ENCODE data around the gene TCN2. TPM values are rescaled to one million over a fixed set of nuclear protein-coding genes. Genes with fewer than 3 reads are reported as not detected.
A peak's percentile ranks its signal among the peaks of the same experiment; 100 is the strongest.

TCN2 gene
- total and polyA plus RNA-seq, 9 of the 15 experiments (the other 6 are each of a cell fraction or from before 2014, with no cell fraction given) = 0.88 to 5.4 (median 1.7) TPM

- TF ChIP-seq, protein P1, sequence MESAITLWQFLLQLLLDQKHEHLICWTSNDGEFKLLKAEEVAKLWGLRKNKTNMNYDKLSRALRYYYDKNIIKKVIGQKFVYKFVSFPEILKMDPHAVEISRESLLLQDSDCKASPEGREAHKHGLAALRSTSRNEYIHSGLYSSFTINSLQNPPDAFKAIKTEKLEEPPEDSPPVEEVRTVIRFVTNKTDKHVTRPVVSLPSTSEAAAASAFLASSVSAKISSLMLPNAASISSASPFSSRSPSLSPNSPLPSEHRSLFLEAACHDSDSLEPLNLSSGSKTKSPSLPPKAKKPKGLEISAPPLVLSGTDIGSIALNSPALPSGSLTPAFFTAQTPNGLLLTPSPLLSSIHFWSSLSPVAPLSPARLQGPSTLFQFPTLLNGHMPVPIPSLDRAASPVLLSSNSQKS (CRISPR knock-in tag; IDR thresholded peaks at IDR 0.05) = no peak
- TF ChIP-seq ZBTB8A (IDR thresholded peaks at IDR 0.05; ENCODE audit: partially characterized antibody) (no peak), NR4A1 (CRISPR knock-in tag; IDR thresholded peaks at IDR 0.05) (no peak), NR4A1 (tag; IDR thresholded peaks at IDR 0.05) (no peak), TEAD1 (CRISPR knock-in tag; IDR thresholded peaks at IDR 0.05) (no peak), CBFB (CRISPR knock-in tag; IDR thresholded peaks at IDR 0.05) (no peak), YY1 (IDR thresholded peaks at IDR 0.05; ENCODE audit: borderline replicate concordance in 1 of 3, control insufficient read depth in 1 of 3, extremely low read depth in 1 of 3, insufficient read depth in 3 of 3, insufficient read length in 1 of 3, insufficient replicate concordance in 2 of 3, low read depth in 1 of 3, low read length in 2 of 3) (no peak), SAFB (IDR thresholded peaks at IDR 0.05; ENCODE audit: borderline replicate concordance, low read depth, low read length) (no peak), SLC30A9 (CRISPR knock-in tag; IDR thresholded peaks at IDR 0.05) (no peak), MAFG (tag; conservative IDR thresholded peaks at IDR 0.05) (no peak), ZNF282 (CRISPR knock-in tag; IDR thresholded peaks at IDR 0.05) (no peak), PCBP1 (IDR thresholded peaks at IDR 0.05; ENCODE audit: low read depth, low read length, poor library complexity, severe bottlenecking) (no peak), ATF7 (IDR thresholded peaks at IDR 0.05) (no peak), EGR1 (conservative IDR thresholded peaks at IDR 0.05) (peak; percentile 81), FOSL1 (tag; conservative IDR thresholded peaks at IDR 0.05) (0 out of 2 replicates have a peak, but pooled peaks have one; percentile 23), SIX5 (IDR thresholded peaks at IDR 0.05; ENCODE audit: borderline replicate concordance in 1 of 2, insufficient read depth in 1 of 2, low read depth in 1 of 2, low read length in 2 of 2) (no peak), MAZ (CRISPR knock-in tag; conservative IDR thresholded peaks at IDR 0.05 in 1 of 2, IDR thresholded peaks at IDR 0.05 in 1 of 2) (no peak), SPI1 (IDR thresholded peaks at IDR 0.05; ENCODE audit: borderline replicate concordance, low read depth, low read length) (no peak)
- TF ChIP-seq, protein P2, sequence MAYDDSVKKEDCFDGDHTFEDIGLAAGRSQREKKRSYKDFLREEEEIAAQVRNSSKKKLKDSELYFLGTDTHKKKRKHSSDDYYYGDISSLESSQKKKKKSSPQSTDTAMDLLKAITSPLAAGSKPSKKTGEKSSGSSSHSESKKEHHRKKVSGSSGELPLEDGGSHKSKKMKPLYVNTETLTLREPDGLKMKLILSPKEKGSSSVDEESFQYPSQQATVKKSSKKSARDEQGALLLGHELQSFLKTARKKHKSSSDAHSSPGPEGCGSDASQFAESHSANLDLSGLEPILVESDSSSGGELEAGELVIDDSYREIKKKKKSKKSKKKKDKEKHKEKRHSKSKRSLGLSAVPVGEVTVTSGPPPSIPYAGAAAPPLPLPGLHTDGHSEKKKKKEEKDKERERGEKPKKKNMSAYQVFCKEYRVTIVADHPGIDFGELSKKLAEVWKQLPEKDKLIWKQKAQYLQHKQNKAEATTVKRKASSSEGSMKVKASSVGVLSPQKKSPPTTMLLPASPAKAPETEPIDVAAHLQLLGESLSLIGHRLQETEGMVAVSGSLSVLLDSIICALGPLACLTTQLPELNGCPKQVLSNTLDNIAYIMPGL (CRISPR knock-in tag; IDR thresholded peaks at IDR 0.05) = no peak
- TF ChIP-seq, protein P3, sequence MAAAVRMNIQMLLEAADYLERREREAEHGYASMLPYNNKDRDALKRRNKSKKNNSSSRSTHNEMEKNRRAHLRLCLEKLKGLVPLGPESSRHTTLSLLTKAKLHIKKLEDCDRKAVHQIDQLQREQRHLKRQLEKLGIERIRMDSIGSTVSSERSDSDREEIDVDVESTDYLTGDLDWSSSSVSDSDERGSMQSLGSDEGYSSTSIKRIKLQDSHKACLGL (CRISPR knock-in tag; IDR thresholded peaks at IDR 0.05; ENCODE audit: borderline replicate concordance, poor library complexity, severe bottlenecking) = no peak
- TF ChIP-seq, protein P4, sequence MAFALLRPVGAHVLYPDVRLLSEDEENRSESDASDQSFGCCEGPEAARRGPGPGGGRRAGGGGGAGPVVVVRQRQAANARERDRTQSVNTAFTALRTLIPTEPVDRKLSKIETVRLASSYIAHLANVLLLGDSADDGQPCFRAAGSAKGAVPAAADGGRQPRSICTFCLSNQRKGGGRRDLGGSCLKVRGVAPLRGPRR (CRISPR knock-in tag; IDR thresholded peaks at IDR 0.05) = no peak
Measured at GRCh38 chr22:30635273-30636225, 28.6 kb downstream of the TCN2 start, which contains the start of gene SLC35E4 (continued).

Data from K562 (cell line).